ENCODE data around the gene FLVCR2.

The FLVCR2 gene

GRCh38 chr14:75547552-75548250 is 30.7 kb upstream of the FLVCR2 start:
- ATAC-seq = no peak
- H3K4me1 Mint-ChIP-seq = peaks cover 63% of the 10 kb centered on the region
- H3K4me3 Mint-ChIP-seq = no peak overlapping the region
- peaks cover 43% of the 10 kb centered on the region for H3K36me3 Mint-ChIP-seq
- H3K27me3 Mint-ChIP-seq = no peaks in the 10 kb centered on the region
- H3K9me3 Mint-ChIP-seq = no peaks in the 10 kb centered on the region
- peak overlapping the region; percentile 88 for H3K27ac Mint-ChIP-seq

- Mint-ChIP-seq H3K27me3 (no peaks in the 10 kb centered on the region), H3K9me3 (no peaks in the 10 kb centered on the region), H3K4me1 (peaks cover 62% of the 10 kb centered on the region), H3K36me3 (peaks cover 43% of the 10 kb centered on the region), H3K27ac (peak overlapping the region; percentile 88), H3K4me3 (no peak overlapping the region)
- ATAC-seq = no peak
Measured at GRCh38 chr14:75548544-75548943, 29.9 kb upstream of the FLVCR2 start.

- Mint-ChIP-seq H3K9me3 (no peaks in the 10 kb centered on the region), H3K4me1 (peaks cover 62% of the 10 kb centered on the region), H3K27ac (peak overlapping the region; percentile 88), H3K27me3 (no peaks in the 10 kb centered on the region), H3K36me3 (peaks cover 43% of the 10 kb centered on the region), H3K4me3 (peak overlapping the region; percentile 50)
- peak; percentile 96 for ATAC-seq
Measured at GRCh38 chr14:75549169-75549568, 29.3 kb upstream of the FLVCR2 start.

- ATAC-seq = no peak
- H3K36me3 Mint-ChIP-seq = peaks cover 41% of the 10 kb centered on the region
- no peak overlapping the region for H3K4me3 Mint-ChIP-seq
- H3K4me1 Mint-ChIP-seq = peaks cover 62% of the 10 kb centered on the region
- no peaks in the 10 kb centered on the region for H3K27me3 Mint-ChIP-seq
- peak overlapping the region; percentile 88 for H3K27ac Mint-ChIP-seq
- no peaks in the 10 kb centered on the region for H3K9me3 Mint-ChIP-seq
Measured at GRCh38 chr14:75551021-75551420, 27.4 kb upstream of the FLVCR2 start.

GRCh38 chr14:75553157-75553556 is 25.3 kb upstream of the FLVCR2 start:
- Mint-ChIP-seq H3K27me3 (no peaks in the 10 kb centered on the region), H3K4me3 (no peak overlapping the region), H3K4me1 (peaks cover 42% of the 10 kb centered on the region), H3K27ac (no peak overlapping the region), H3K36me3 (peaks cover 19% of the 10 kb centered on the region), H3K9me3 (no peaks in the 10 kb centered on the region)
- ATAC-seq = no peak

GRCh38 chr14:75553761-75554364 is 24.6 kb upstream of the FLVCR2 start:
- H3K9me3 Mint-ChIP-seq = no peaks in the 10 kb centered on the region
- peaks cover 13% of the 10 kb centered on the region for H3K36me3 Mint-ChIP-seq
- peaks cover 36% of the 10 kb centered on the region for H3K4me1 Mint-ChIP-seq
- no peak overlapping the region for H3K27ac Mint-ChIP-seq
- H3K4me3 Mint-ChIP-seq = no peak overlapping the region
- no peaks in the 10 kb centered on the region for H3K27me3 Mint-ChIP-seq
- ATAC-seq = no peak

GRCh38 chr14:75554482-75554881 is 23.9 kb upstream of the FLVCR2 start:
- Mint-ChIP-seq H3K9me3 (no peaks in the 10 kb centered on the region), H3K36me3 (peaks cover 10% of the 10 kb centered on the region), H3K27me3 (no peaks in the 10 kb centered on the region), H3K4me3 (no peak overlapping the region), H3K4me1 (peaks cover 36% of the 10 kb centered on the region), H3K27ac (no peak overlapping the region)
- ATAC-seq = no peak

- Mint-ChIP-seq H3K4me3 (no peak overlapping the region), H3K4me1 (peaks cover 38% of the 10 kb centered on the region), H3K27me3 (no peaks in the 10 kb centered on the region), H3K36me3 (peaks cover 3% of the 10 kb centered on the region), H3K9me3 (no peaks in the 10 kb centered on the region), H3K27ac (no peak overlapping the region)
- ATAC-seq = no peak
Measured at GRCh38 chr14:75558440-75558839, 20.0 kb upstream of the FLVCR2 start.

GRCh38 chr14:75559045-75559444 is 19.4 kb upstream of the FLVCR2 start:
- Mint-ChIP-seq H3K27me3 (no peaks in the 10 kb centered on the region), H3K4me1 (peaks cover 38% of the 10 kb centered on the region), H3K36me3 (peaks cover 3% of the 10 kb centered on the region), H3K4me3 (no peak overlapping the region), H3K9me3 (no peaks in the 10 kb centered on the region), H3K27ac (peak overlapping the region; percentile 59)
- ATAC-seq = no peak

GRCh38 chr14:75559451-75560222 is 18.8 kb upstream of the FLVCR2 start:
- Mint-ChIP-seq H3K9me3 (no peaks in the 10 kb centered on the region), H3K27me3 (no peaks in the 10 kb centered on the region), H3K36me3 (peaks cover under 1% of the 10 kb centered on the region), H3K4me1 (peaks cover 38% of the 10 kb centered on the region), H3K27ac (peak overlapping the region; percentile 59), H3K4me3 (no peak overlapping the region)
- peak; percentile 60 for ATAC-seq

GRCh38 chr14:75561013-75561432 is 17.4 kb upstream of the FLVCR2 start:
- Mint-ChIP-seq H3K27me3 (no peaks in the 10 kb centered on the region), H3K4me3 (no peak overlapping the region), H3K4me1 (peaks cover 39% of the 10 kb centered on the region), H3K27ac (peak overlapping the region; percentile 59), H3K36me3 (peaks cover under 1% of the 10 kb centered on the region), H3K9me3 (no peaks in the 10 kb centered on the region)
- ATAC-seq = peak; percentile 55

GRCh38 chr14:75562089-75562488 is 16.3 kb upstream of the FLVCR2 start:
- H3K9me3 Mint-ChIP-seq = no peaks in the 10 kb centered on the region
- peak; percentile 87 for ATAC-seq
- no peaks in the 10 kb centered on the region for H3K27me3 Mint-ChIP-seq
- no peak overlapping the region for H3K4me3 Mint-ChIP-seq
- H3K27ac Mint-ChIP-seq = peak overlapping the region; percentile 71
- peaks cover 46% of the 10 kb centered on the region for H3K4me1 Mint-ChIP-seq
- H3K36me3 Mint-ChIP-seq = peaks cover 4% of the 10 kb centered on the region

- H3K27ac Mint-ChIP-seq = peak overlapping the region; percentile 71
- no peak overlapping the region for H3K4me3 Mint-ChIP-seq
Measured at GRCh38 chr14:75562489-75562888, 15.9 kb upstream of the FLVCR2 start.

GRCh38 chr14:75563931-75564330 is 14.5 kb upstream of the FLVCR2 start:
- H3K4me1 Mint-ChIP-seq = peaks cover 45% of the 10 kb centered on the region

More at GRCh38 chr14:75562489-75562888, 15.9 kb upstream of the FLVCR2 start:
- no peak for ATAC-seq
- no peaks in the 10 kb centered on the region for H3K27me3 Mint-ChIP-seq
- peaks cover 4% of the 10 kb centered on the region for H3K36me3 Mint-ChIP-seq
- no peaks in the 10 kb centered on the region for H3K9me3 Mint-ChIP-seq
- peaks cover 46% of the 10 kb centered on the region for H3K4me1 Mint-ChIP-seq

GRCh38 chr14:75565056-75565455 is 13.4 kb upstream of the FLVCR2 start:
- peaks cover 34% of the 10 kb centered on the region for H3K4me1 Mint-ChIP-seq
- no peak overlapping the region for H3K27ac Mint-ChIP-seq
- peaks cover 8% of the 10 kb centered on the region for H3K36me3 Mint-ChIP-seq
- no peak for ATAC-seq
- no peaks in the 10 kb centered on the region for H3K27me3 Mint-ChIP-seq
- no peak overlapping the region for H3K4me3 Mint-ChIP-seq
- no peaks in the 10 kb centered on the region for H3K9me3 Mint-ChIP-seq

More at GRCh38 chr14:75563931-75564330, 14.5 kb upstream of the FLVCR2 start:
- ATAC-seq = no peak
- Mint-ChIP-seq H3K27me3 (no peaks in the 10 kb centered on the region), H3K27ac (no peak overlapping the region), H3K36me3 (peaks cover 4% of the 10 kb centered on the region), H3K9me3 (no peaks in the 10 kb centered on the region), H3K4me3 (no peak overlapping the region)

Data from stimulated activated memory B cell treated with anti-CD40 and anti-IgM and Interleukin-4, amounts not matched to agents 10 μg/mL and 1 μg/mL and 100 μg/mL, for 72 hours (primary cell).